Subcutaneous abdominal adipose tissue (tissue), 5 donors: ENCODE results near the gene MFRP.
A peak's percentile ranks its signal among the peaks of the same experiment; 100 is the strongest.

ENCODE experiments used
- H3K27ac ChIP-seq: one replicate; pipeline ENCODE4 v1.7.0; 2013; ENCODE audit warnings: low read depth, mild to moderate bottlenecking, inconsistent platforms, low read length, moderate library complexity
- H3K27me3 ChIP-seq, 5 donors: one replicate each; pipeline ENCODE4 v1.7.0; 2013; ENCODE audit warnings: low read length in 5 of 5, inconsistent platforms in 1 of 5; ENCODE audit not compliant: control insufficient read depth in 5 of 5, insufficient read depth in 4 of 5
- H3K36me3 ChIP-seq, 5 donors: one replicate each; pipeline ENCODE4 v1.7.0; 2013; ENCODE audit warnings: low read length in 5 of 5; ENCODE audit not compliant: control insufficient read depth in 5 of 5, insufficient read depth in 5 of 5
- H3K4me1 ChIP-seq, 5 donors: one replicate each; pipeline ENCODE4 v1.7.0; 2013; ENCODE audit warnings: low read length in 5 of 5, mild to moderate bottlenecking in 3 of 5, moderate library complexity in 1 of 5; ENCODE audit not compliant: control insufficient read depth in 5 of 5, insufficient read depth in 5 of 5
- H3K4me3 ChIP-seq, 5 donors: one replicate each; pipeline ENCODE4 v1.7.0; 2013; ENCODE audit warnings: low read length in 5 of 5, low read depth in 1 of 5
- H3K9ac ChIP-seq, 5 donors: one replicate each; pipeline ENCODE4 v1.7.0; 2013; ENCODE audit warnings: low read length in 5 of 5, mild to moderate bottlenecking in 4 of 5, moderate library complexity in 3 of 5
- H3K9me3 ChIP-seq, 5 donors: one replicate each; pipeline ENCODE4 v1.7.0; 2013; ENCODE audit warnings: low read length in 5 of 5; ENCODE audit not compliant: control insufficient read depth in 5 of 5
- donor health status: healthy.
- donor health status: healthy.
- donor health status: healthy.
- donor health status: healthy.
- donor health status: healthy.

The MFRP gene

GRCh38 chr11:119309411-119309810, 37.1 kb downstream of the MFRP start:
- Histone ChIP-seq H3K36me3 (peaks cover 3 to 73% (median 66%) of the 10 kb centered on the region in 5 donors), H3K27ac (no peak overlapping the region), H3K9me3 (no peaks in the 10 kb centered on the region), H3K27me3 (no peaks in the 10 kb centered on the region), H3K4me3 (no peak overlapping the region), H3K9ac (no peak overlapping the region), H3K4me1 (peaks cover 11 to 91% (median 67%) of the 10 kb centered on the region in 5 donors)

GRCh38 chr11:119307974-119308373, 38.5 kb downstream of the MFRP start:
- Histone ChIP-seq H3K9me3 (no peaks in the 10 kb centered on the region), H3K36me3 (peaks cover 7 to 75% (median 69%) of the 10 kb centered on the region in 5 donors), H3K27me3 (no peaks in the 10 kb centered on the region), H3K9ac (no peak overlapping the region), H3K27ac (peak overlapping the region; percentile 85), H3K4me3 (no peak overlapping the region), H3K4me1 (peaks cover 11 to 78% (median 62%) of the 10 kb centered on the region in 5 donors)

GRCh38 chr11:119307219-119307618, 39.3 kb downstream of the MFRP start:
- H3K9ac ChIP-seq = peak overlapping the region in 2 of 5 donors; percentile 49 to 64
- H3K4me3 ChIP-seq = no peak overlapping the region
- H3K9me3 ChIP-seq = no peaks in the 10 kb centered on the region
- no peaks in the 10 kb centered on the region for H3K27me3 ChIP-seq
- peaks cover 11 to 70% (median 55%) of the 10 kb centered on the region in 5 donors for H3K4me1 ChIP-seq
- peaks cover 7 to 74% (median 66%) of the 10 kb centered on the region in 5 donors for H3K36me3 ChIP-seq
- H3K27ac ChIP-seq = peak overlapping the region; percentile 85

DNA sequence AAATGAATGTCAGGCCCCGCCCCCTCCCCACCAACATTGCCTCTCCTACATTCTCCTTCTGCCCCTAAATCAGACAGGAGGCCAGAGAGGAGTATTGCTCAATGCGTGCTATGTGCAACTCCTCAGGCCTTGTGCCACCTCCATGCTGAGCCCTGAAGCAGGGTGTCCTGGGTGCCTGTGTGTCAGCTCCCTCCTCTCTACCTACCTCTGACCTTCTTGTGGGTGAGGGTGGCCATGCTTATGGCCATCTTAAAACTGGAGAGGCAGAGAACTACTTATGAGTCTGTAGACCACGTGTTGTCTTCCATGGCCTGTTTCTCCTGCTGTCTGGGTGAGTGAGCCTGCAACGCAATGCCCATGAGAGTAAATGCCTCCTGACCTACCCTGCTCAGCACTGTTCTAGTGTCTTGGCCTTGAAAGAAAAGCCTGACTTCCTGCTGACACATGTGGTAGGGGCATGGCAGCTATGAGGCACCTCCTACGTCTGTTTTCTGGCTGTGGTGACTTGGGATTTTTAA, 40.1 kb downstream of the MFRP start:
- Histone ChIP-seq H3K27me3 (no peaks in the 10 kb centered on the region), H3K4me3 (peak overlapping the region in 2 of 5 donors; percentile 3 to 40), H3K36me3 (peaks cover 9 to 74% (median 65%) of the 10 kb centered on the region in 5 donors), H3K9ac (peak overlapping the region in 3 of 5 donors; percentile 14 to 30 (median 21)), H3K27ac (peak overlapping the region; percentile 85), H3K9me3 (no peaks in the 10 kb centered on the region), H3K4me1 (peaks cover 11 to 64% (median 51%) of the 10 kb centered on the region in 5 donors)

GRCh38 chr11:119305556-119306372, 40.7 kb downstream of the MFRP start:
- Histone ChIP-seq H3K9me3 (no peaks in the 10 kb centered on the region), H3K4me1 (peaks cover 9 to 59% (median 52%) of the 10 kb centered on the region in 5 donors)

GRCh38 chr11:119303227-119303718, 43.2 kb downstream of the MFRP start:
- Histone ChIP-seq H3K27ac (no peak overlapping the region), H3K27me3 (no peaks in the 10 kb centered on the region), H3K9ac (no peak overlapping the region), H3K9me3 (no peaks in the 10 kb centered on the region), H3K4me1 (peaks cover 13 to 59% (median 51%) of the 10 kb centered on the region in 5 donors), H3K4me3 (no peak overlapping the region), H3K36me3 (peaks cover 15 to 76% (median 60%) of the 10 kb centered on the region in 5 donors)

More at GRCh38 chr11:119305556-119306372, 40.7 kb downstream of the MFRP start:
- H3K9ac ChIP-seq = peak overlapping the region in 3 of 5 donors; percentile 14 to 34 (median 21)
- peak overlapping the region in 2 of 5 donors; percentile 3 to 40 for H3K4me3 ChIP-seq
- no peaks in the 10 kb centered on the region for H3K27me3 ChIP-seq
- H3K27ac ChIP-seq = peak overlapping the region; percentile 85
- peaks cover 9 to 74% (median 62%) of the 10 kb centered on the region in 5 donors for H3K36me3 ChIP-seq

DNA sequence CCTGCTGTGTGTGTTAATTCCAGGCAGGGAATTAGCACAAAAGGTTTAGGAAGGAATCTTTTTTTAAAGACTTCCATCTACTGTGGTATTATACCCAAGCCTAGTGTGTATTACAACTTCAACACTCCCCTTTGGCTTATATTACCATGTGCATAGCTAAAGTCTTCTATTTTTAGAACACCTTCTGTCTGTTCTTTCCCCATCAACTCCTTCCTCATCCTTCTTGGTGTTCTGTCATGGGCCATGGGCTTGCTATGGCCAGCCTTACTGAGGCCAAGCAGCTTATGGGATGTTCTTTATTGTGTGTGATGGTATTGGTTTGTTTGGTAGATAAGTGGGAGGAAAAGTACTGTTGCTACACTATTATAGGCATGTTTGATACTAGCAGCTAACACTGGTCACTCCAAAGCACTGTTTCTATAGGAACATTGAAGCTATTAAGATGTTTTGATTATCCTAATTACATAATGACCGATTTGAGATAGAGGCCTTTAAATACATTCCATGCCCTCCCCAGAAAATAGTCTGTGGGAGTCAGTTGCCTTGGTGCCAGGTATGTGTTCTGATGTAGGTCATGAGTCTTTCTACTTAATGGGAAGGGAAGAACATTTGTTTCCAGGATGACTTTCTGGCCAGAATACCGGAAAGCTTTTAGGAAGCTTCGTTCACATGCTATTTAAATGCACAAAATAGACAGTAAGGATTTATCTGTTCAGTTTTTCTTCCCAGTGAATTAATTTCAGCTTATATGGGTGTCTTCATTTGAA, 46.1 kb downstream of the MFRP start:
- no peaks in the 10 kb centered on the region for H3K9me3 ChIP-seq
- H3K27me3 ChIP-seq = no peaks in the 10 kb centered on the region
- H3K27ac ChIP-seq = peak overlapping the region; percentile 56
- no peak overlapping the region for H3K4me3 ChIP-seq
- H3K4me1 ChIP-seq = peaks cover 5 to 59% (median 39%) of the 10 kb centered on the region in 5 donors
- H3K36me3 ChIP-seq = peaks cover 21 to 81% (median 69%) of the 10 kb centered on the region in 5 donors
- H3K9ac ChIP-seq = no peak overlapping the region

GRCh38 chr11:119299416-119299815, 47.1 kb downstream of the MFRP start:
- peaks cover 5 to 64% (median 40%) of the 10 kb centered on the region in 5 donors for H3K4me1 ChIP-seq
- H3K9ac ChIP-seq = peak overlapping the region in 1 of 5 donors; percentile 11
- H3K9me3 ChIP-seq = no peaks in the 10 kb centered on the region
- no peak overlapping the region for H3K4me3 ChIP-seq
- peak overlapping the region; percentile 56 for H3K27ac ChIP-seq
- peaks cover 21 to 75% (median 64%) of the 10 kb centered on the region in 5 donors for H3K36me3 ChIP-seq
- H3K27me3 ChIP-seq = no peaks in the 10 kb centered on the region

DNA sequence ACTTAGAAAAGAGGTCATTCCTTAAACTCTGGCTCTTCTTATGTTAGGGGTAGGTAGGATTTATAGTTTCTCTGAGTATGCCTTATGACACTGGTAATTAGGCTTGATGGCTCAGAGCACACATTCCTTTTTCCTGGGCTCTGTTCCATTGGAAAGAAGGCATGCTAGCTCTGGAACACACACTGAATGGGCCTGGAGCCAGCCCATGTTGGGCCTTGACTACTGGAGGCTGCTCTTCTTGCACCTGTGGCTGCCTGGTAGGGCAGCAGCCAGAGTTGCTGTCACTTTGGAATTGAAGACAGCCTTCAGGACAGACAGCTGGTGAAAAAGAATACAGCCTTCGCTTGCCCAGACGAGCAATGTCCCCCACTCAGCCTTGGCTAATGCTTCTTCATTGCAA, 47.8 kb downstream of the MFRP start:
- H3K9ac ChIP-seq = no peak overlapping the region
- H3K9me3 ChIP-seq = no peaks in the 10 kb centered on the region
- no peak overlapping the region for H3K4me3 ChIP-seq
- H3K4me1 ChIP-seq = peaks cover 5 to 66% (median 40%) of the 10 kb centered on the region in 5 donors
- peaks cover 21 to 69% (median 57%) of the 10 kb centered on the region in 5 donors for H3K36me3 ChIP-seq
- peak overlapping the region; percentile 79 for H3K27ac ChIP-seq
- H3K27me3 ChIP-seq = no peaks in the 10 kb centered on the region
